Neural cell (in vitro differentiated cells): Measurements from ENCODE around the gene WDR5. TPM values are rescaled to one million over a fixed set of nuclear protein-coding genes. Genes with fewer than 3 reads are reported as not detected.

Experiments
- H2AFZ ChIP-seq: fragments of 200-600, 300-800 bp; sonication (generic), shearing (Covaris generic); 2 replicates; pipeline ENCODE4 v1.6.0; 2014; ENCODE audit warnings: low read depth, mild to moderate bottlenecking, antibody characterized with exemption, low read length, moderate library complexity
- H3F3A ChIP-seq: fragments of 200-600 bp; shearing (Covaris generic); 2 replicates; pipeline ENCODE4 v1.6.1; 2016; ENCODE audit warnings: mild to moderate bottlenecking, moderate library complexity, mixed read lengths, antibody characterized with exemption, low read length; ENCODE audit not compliant: insufficient read depth, poor library complexity, severe bottlenecking
- H3K27ac ChIP-seq: fragments of 200-600, 300-800 bp; sonication (generic), shearing (Covaris generic); 2 replicates; pipeline ENCODE4 v1.5.1; 2014; ENCODE audit warnings: mild to moderate bottlenecking, low read length, moderate library complexity
- H3K27me3 ChIP-seq: fragments of 300-800, 200-600 bp; sonication (generic), shearing (Covaris generic); 2 replicates; pipeline ENCODE4 v1.6.0; 2014; ENCODE audit warnings: mild to moderate bottlenecking, low read depth, low read length, moderate library complexity; ENCODE audit not compliant: insufficient read depth
- H3K36me3 ChIP-seq: fragments of 300-800, 200-600 bp; sonication (generic), shearing (Covaris generic); 2 replicates; pipeline ENCODE4 v1.5.1; 2014; ENCODE audit warnings: mild to moderate bottlenecking, antibody characterized with exemption, low read length, moderate library complexity; ENCODE audit not compliant: insufficient read depth
- H3K4me2 ChIP-seq: fragments of 300-800, 200-600 bp; sonication (generic), shearing (Covaris generic); 2 replicates; pipeline ENCODE4 v1.6.0; 2014; ENCODE audit warnings: mild to moderate bottlenecking, low read length
- H3K4me3 ChIP-seq: fragments of 300-800, 200-600 bp; sonication (generic), shearing (Covaris generic); 2 replicates; pipeline ENCODE4 v1.5.1; 2014; ENCODE audit warnings: mild to moderate bottlenecking, low read length, moderate library complexity
- H3K79me2 ChIP-seq: fragments of 200-600 bp; shearing (Covaris generic); replicated peaks from 2 replicates; pipeline ENCODE4 v1.6.0; 2014; ENCODE audit warnings: mild to moderate bottlenecking, low read length, moderate library complexity; ENCODE audit not compliant: insufficient read depth
- H3K9ac ChIP-seq: fragments of 300-800, 200-600 bp; sonication (generic), shearing (Covaris generic); 2 replicates; pipeline ENCODE4 v1.6.1; 2016; ENCODE audit warnings: mild to moderate bottlenecking, low read length, mixed read lengths
- H3K9me2 ChIP-seq: fragments of 200-600 bp; shearing (Covaris generic); 2 replicates; pipeline ENCODE4 v1.6.1; 2016; ENCODE audit warnings: mild to moderate bottlenecking, low read length, mixed read lengths; ENCODE audit not compliant: insufficient read depth
- H3K9me3 ChIP-seq: fragments of 200-600, 300-800 bp; sonication (generic), shearing (Covaris generic); 2 replicates; pipeline ENCODE4 v1.6.1; 2016; ENCODE audit warnings: mild to moderate bottlenecking, mixed run types, low read length, moderate library complexity, mixed read lengths
- H4K20me1 ChIP-seq: fragments of 200-600 bp; shearing (Covaris generic); 2 replicates; pipeline ENCODE4 v1.6.1; 2016; ENCODE audit warnings: mild to moderate bottlenecking, mixed run types; ENCODE audit not compliant: insufficient read depth
- EP300 ChIP-seq: fragments of 450-650 bp; conservative IDR thresholded peaks from 2 replicates; pipeline ENCODE4 v1.6.1; 2014; ENCODE audit warnings: antibody characterized with exemption, mild to moderate bottlenecking, moderate library complexity; ENCODE audit not compliant: poor library complexity, severe bottlenecking
- EZH2 ChIP-seq: fragments of 200-600, 300-800 bp; shearing (Covaris generic), sonication (generic); IDR thresholded peaks from 2 replicates; pipeline ENCODE4 v1.6.1; 2014; ENCODE audit warnings: antibody characterized with exemption, low read length, borderline replicate concordance, mild to moderate bottlenecking; ENCODE audit not compliant: insufficient read depth, poor library complexity, severe bottlenecking
- MXI1 ChIP-seq: fragments of 450-650 bp; conservative IDR thresholded peaks from 2 replicates; pipeline ENCODE4 v1.6.1; 2014; ENCODE audit warnings: antibody characterized with exemption, mild to moderate bottlenecking; ENCODE audit not compliant: poor library complexity, severe bottlenecking
- POLR2AphosphoS5 ChIP-seq: IDR thresholded peaks from 2 replicates; pipeline ENCODE4 v1.6.1; 2012
- RAD21 ChIP-seq: fragments of 450-650 bp; conservative IDR thresholded peaks from 2 replicates; pipeline ENCODE4 v1.6.1; 2014; ENCODE audit warnings: antibody characterized with exemption, mild to moderate bottlenecking, moderate library complexity
- REST ChIP-seq: IDR thresholded peaks from 2 replicates; pipeline ENCODE4 v1.6.1; 2012; ENCODE audit warnings: borderline replicate concordance
- SMC3 ChIP-seq: fragments of 450-650 bp; conservative IDR thresholded peaks from 2 replicates; pipeline ENCODE4 v1.6.1; 2014; ENCODE audit warnings: antibody characterized with exemption, mild to moderate bottlenecking, moderate library complexity; ENCODE audit not compliant: poor library complexity
- TAF1 ChIP-seq: IDR thresholded peaks from 2 replicates; pipeline ENCODE4 v1.6.1; 2012; ENCODE audit warnings: low read depth
- polyA plus RNA-seq: library from polyadenylated mRNA; depleted of rRNA; stranded (reverse); fragments of >200 nt; gene quantifications from 2 replicates; pipeline ENCODE4 v1.2.3, GENCODE V29; 2014
- TF ChIP-seq, protein P1 (sequence below): fragments of 450-650 bp; IDR thresholded peaks from 2 replicates; pipeline ENCODE4 v1.5.1; 2014; ENCODE audit warnings: antibody characterized with exemption, mild to moderate bottlenecking, moderate library complexity; ENCODE audit not compliant: poor library complexity, severe bottlenecking

WDR5 gene
- polyA plus RNA-seq, 1 donor from 2014 or later, result 40.2 TPM

DNA sequence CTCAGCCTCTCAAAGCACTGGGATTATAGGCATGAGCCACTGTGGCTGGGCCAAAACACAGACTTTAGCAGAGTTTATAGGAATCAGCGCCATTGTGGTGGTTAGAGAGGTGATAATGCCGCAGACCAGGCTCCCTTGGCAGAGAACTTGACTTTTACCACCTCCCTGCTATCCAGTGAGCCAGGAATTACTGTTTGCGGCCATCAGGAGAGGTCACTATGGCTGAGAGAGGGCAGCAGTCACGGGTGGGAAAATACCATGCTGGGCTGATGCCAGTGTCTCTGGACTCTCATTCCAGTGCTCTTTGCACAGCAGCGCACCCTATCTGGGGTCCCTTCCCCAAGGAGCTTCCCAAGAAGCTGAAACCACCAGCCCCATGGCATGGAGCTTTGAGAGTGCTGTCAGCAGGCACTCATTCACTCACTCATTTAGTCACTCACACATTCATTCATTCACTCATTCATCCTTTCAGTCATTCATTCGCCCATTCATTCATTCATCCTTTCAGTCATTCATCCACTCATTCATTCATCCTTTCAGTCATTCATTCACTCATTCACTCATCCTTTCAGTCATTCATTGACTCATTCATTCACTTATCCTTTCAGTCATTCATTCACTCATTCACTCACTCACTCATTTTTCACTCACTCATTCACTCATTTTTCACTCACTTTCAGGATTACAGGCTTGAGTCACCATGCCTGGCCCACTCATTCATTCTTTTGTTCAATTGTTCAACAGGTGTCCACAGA is 55.8 kb downstream of the WDR5 start:
- H2AFZ ChIP-seq, result no peak overlapping the region
- H3K4me2 ChIP-seq, result no peak overlapping the region
- H3K9me2 ChIP-seq, result no peaks in the 10 kb centered on the region
- H3K36me3 ChIP-seq, result no peaks in the 10 kb centered on the region
- no peak overlapping the region for H3K4me3 ChIP-seq
- H3K9ac ChIP-seq, result no peak overlapping the region
- no peaks in the 10 kb centered on the region for H3K79me2 ChIP-seq
- H3K27ac ChIP-seq, result no peak overlapping the region
- H3K27me3 ChIP-seq, result no peaks in the 10 kb centered on the region
- no peaks in the 10 kb centered on the region for H4K20me1 ChIP-seq
- TF ChIP-seq SMC3 (no peak), MXI1 (no peak), REST (no peak), POLR2AphosphoS5 (no peak), TAF1 (no peak), EZH2 (no peak), RAD21 (no peak), EP300 (no peak)
- TF ChIP-seq, protein P1, sequence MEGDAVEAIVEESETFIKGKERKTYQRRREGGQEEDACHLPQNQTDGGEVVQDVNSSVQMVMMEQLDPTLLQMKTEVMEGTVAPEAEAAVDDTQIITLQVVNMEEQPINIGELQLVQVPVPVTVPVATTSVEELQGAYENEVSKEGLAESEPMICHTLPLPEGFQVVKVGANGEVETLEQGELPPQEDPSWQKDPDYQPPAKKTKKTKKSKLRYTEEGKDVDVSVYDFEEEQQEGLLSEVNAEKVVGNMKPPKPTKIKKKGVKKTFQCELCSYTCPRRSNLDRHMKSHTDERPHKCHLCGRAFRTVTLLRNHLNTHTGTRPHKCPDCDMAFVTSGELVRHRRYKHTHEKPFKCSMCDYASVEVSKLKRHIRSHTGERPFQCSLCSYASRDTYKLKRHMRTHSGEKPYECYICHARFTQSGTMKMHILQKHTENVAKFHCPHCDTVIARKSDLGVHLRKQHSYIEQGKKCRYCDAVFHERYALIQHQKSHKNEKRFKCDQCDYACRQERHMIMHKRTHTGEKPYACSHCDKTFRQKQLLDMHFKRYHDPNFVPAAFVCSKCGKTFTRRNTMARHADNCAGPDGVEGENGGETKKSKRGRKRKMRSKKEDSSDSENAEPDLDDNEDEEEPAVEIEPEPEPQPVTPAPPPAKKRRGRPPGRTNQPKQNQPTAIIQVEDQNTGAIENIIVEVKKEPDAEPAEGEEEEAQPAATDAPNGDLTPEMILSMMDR, result no peak
- H3K9me3 ChIP-seq, result no peaks in the 10 kb centered on the region
- no peaks in the 10 kb centered on the region for H3F3A ChIP-seq

- no peaks in the 10 kb centered on the region for H4K20me1 ChIP-seq
- H2AFZ ChIP-seq, result no peak overlapping the region
- no peaks in the 10 kb centered on the region for H3F3A ChIP-seq
- no peaks in the 10 kb centered on the region for H3K9me3 ChIP-seq
- no peak for TF ChIP-seq SMC3
- TF ChIP-seq EP300, result no peak
- TF ChIP-seq, protein P1, result no peak
- TF ChIP-seq RAD21, result no peak
- no peak for TF ChIP-seq EZH2
- no peak for TF ChIP-seq MXI1
- no peak for TF ChIP-seq TAF1
- no peak for TF ChIP-seq POLR2AphosphoS5
- TF ChIP-seq REST, result no peak
- no peak overlapping the region for H3K4me3 ChIP-seq
- no peaks in the 10 kb centered on the region for H3K27me3 ChIP-seq
- H3K79me2 ChIP-seq, result no peaks in the 10 kb centered on the region
- no peak overlapping the region for H3K9ac ChIP-seq
- H3K27ac ChIP-seq, result no peak overlapping the region
- no peak overlapping the region for H3K4me2 ChIP-seq
- no peaks in the 10 kb centered on the region for H3K9me2 ChIP-seq
- H3K36me3 ChIP-seq, result no peaks in the 10 kb centered on the region
These were observed 56.5 kb downstream of the WDR5 start for GRCh38 chr9:134192311-134192950.
